Prostate gland (tissue), 2 donors: Measurements from ENCODE around the gene ZNF445. TPM values are rescaled to one million over a fixed set of nuclear protein-coding genes. Genes with fewer than 3 reads are reported as not detected.
A peak's percentile ranks its signal among the peaks of the same experiment; 100 is the strongest.

Experiments used
- DNase-seq: peaks from one replicate; pipeline ENCODE4 v3.0.0-alpha.2; 2019; ENCODE audit warnings: low spot score
- H3K27ac ChIP-seq, 2 donors: fragments of 200-600 bp; sonication (generic); 2 replicates each; pipeline ENCODE4 v1.5.1; 2017 to 2019
- H3K27me3 ChIP-seq: fragments of 200-600 bp; sonication (generic); replicated peaks from 2 replicates; pipeline ENCODE4 v1.5.1; 2019; ENCODE audit not compliant: insufficient read depth
- H3K36me3 ChIP-seq, 2 donors: fragments of 200-600 bp; sonication (generic); 1 replicate in 1 of 2; 2 replicates in 1 of 2; pipeline versions ENCODE4 v1.5.1 to v1.8.1; 2017 to 2019
- H3K4me1 ChIP-seq: fragments of 200-600 bp; sonication (generic); replicated peaks from 2 replicates; pipeline ENCODE4 v1.5.1; 2019
- H3K4me3 ChIP-seq, 2 donors: fragments of 200-600 bp; sonication (generic); 2 replicates each; pipeline ENCODE4 v1.5.1; 2017 to 2019
- H3K9me3 ChIP-seq: fragments of 200-600 bp; sonication (generic); 2 replicates; pipeline ENCODE4 v1.5.1; 2017
- CTCF ChIP-seq, 4 experiments: fragments of 200-600 bp in 2 of 4; fragments of 450-650 bp in 2 of 4; sonication (generic) in 2 of 4; IDR thresholded peaks; 1 replicate in 3 of 4; 2 replicates in 1 of 4; pipeline ENCODE4 v1.5.1; 2016 to 2019; ENCODE audit warnings: antibody characterized with exemption in 4 of 4, mild to moderate bottlenecking in 2 of 4, moderate library complexity in 2 of 4
- POLR2A ChIP-seq: fragments of 450-650 bp; IDR thresholded peaks from one replicate; pipeline ENCODE4 v1.6.1; 2016; ENCODE audit warnings: antibody characterized with exemption, mild to moderate bottlenecking
- POLR2AphosphoS5 ChIP-seq: sonication (generic); formaldehyde crosslinking; IDR thresholded peaks from one replicate; pipeline ENCODE4 v1.6.1; 2017; ENCODE audit warnings: antibody characterized with exemption
- WGBS: methylation state at CpG from one replicate; pipeline ENCODE4 v1.1.5; 2018; 5-methylcytosine and 5-hydroxymethylcytosine counted together
- intact Hi-C: fragments of 100-400 bp; cut with DNase I; formaldehyde crosslinking; loops from one replicate; pipeline ENCODE4 v1.14.2; 2022
- total RNA-seq, 2 donors: library from RNA; depleted of rRNA; stranded (reverse); fragments of >200 nt; gene quantifications; one replicate each; pipeline ENCODE4 v1.1.0, GENCODE V29; 2016

Gene ZNF445
- total RNA-seq, 2 donors from 2014 or later = 10.8 to 17.9 TPM

- 54% methylated on average over 9 of the region's 9 CpGs for WGBS
- no peaks in the 10 kb centered on the region for H3K36me3 ChIP-seq
- DNase-seq = no peak
- H3K4me3 ChIP-seq = no peak overlapping the region
- intact Hi-C loops = no loop called here
- no peak overlapping the region for H3K27ac ChIP-seq
- no peaks in the 10 kb centered on the region for H3K27me3 ChIP-seq
- no peaks in the 10 kb centered on the region for H3K9me3 ChIP-seq
- no peaks in the 10 kb centered on the region for H3K4me1 ChIP-seq
- TF ChIP-seq CTCF (IDR thresholded peaks at IDR 0.05) (no peak), POLR2A (no peak), POLR2AphosphoS5 (peak; percentile 22)
Observed at GRCh38 chr3:44396200-44397171, 81.0 kb downstream of the ZNF445 start.

- Histone ChIP-seq H3K9me3 (no peaks in the 10 kb centered on the region), H3K4me3 (no peak overlapping the region), H3K36me3 (no peaks in the 10 kb centered on the region), H3K27me3 (no peaks in the 10 kb centered on the region), H3K4me1 (no peaks in the 10 kb centered on the region), H3K27ac (no peak overlapping the region)
- 83% methylated on average over 9 of the region's 9 CpGs for whole genome bisulfite sequencing
- DNase-seq = no peak
- intact Hi-C loops = no loop called here
- TF ChIP-seq CTCF (IDR thresholded peaks at IDR 0.05) (no peak), POLR2A (no peak), POLR2AphosphoS5 (no peak)
Observed at GRCh38 chr3:44395714-44396113, 81.8 kb downstream of the ZNF445 start.

- Histone ChIP-seq H3K9me3 (no peaks in the 10 kb centered on the region), H3K4me1 (no peaks in the 10 kb centered on the region), H3K36me3 (no peaks in the 10 kb centered on the region), H3K27me3 (no peaks in the 10 kb centered on the region), H3K27ac (no peak overlapping the region), H3K4me3 (no peak overlapping the region)
- intact Hi-C loops = no loop called here
- no peak for DNase-seq
- WGBS = 93% methylated on average over 1 of the region's 1 CpG
- no peak for TF ChIP-seq CTCF (IDR thresholded peaks at IDR 0.05)
- no peak for TF ChIP-seq POLR2A
- TF ChIP-seq POLR2AphosphoS5 = no peak
Observed at GRCh38 chr3:44392489-44392888, 85.0 kb downstream of the ZNF445 start.

DNA sequence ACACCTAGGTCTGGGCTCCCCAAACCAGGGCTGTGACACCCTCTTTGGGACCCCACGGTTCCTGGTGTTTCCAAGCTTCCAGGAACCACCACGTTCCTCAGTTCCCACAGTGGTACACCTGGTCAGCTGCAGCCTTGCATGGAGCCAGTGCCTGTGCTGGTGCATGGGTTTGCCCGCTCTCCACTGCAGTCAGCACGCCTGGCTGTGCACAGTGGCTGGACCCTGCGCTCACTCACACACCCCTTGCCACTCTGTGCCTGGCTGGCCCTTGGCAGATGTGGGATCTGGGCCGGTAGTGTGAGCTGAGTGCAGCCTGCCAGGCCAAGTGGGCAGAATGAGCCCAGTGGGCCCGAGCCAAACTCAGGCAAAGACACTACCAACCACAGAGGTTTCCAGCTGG, 90.1 kb downstream of the ZNF445 start:
- Histone ChIP-seq H3K27ac (no peak overlapping the region), H3K4me3 (no peak overlapping the region), H3K36me3 (no peaks in the 10 kb centered on the region), H3K4me1 (no peaks in the 10 kb centered on the region), H3K9me3 (no peaks in the 10 kb centered on the region), H3K27me3 (no peaks in the 10 kb centered on the region)
- intact Hi-C loops = no loop called here
- no peak for TF ChIP-seq CTCF (IDR thresholded peaks at IDR 0.05)
- no peak for TF ChIP-seq POLR2A
- no peak for TF ChIP-seq POLR2AphosphoS5
- WGBS = 95% methylated on average over 7 of the region's 7 CpGs
- no peak for DNase-seq

Other genes starting within 250 kb of the ZNF445 start
- 1 to 10 TPM in 1 of 2 donors, not detected in 1; 3.4 TPM for gene TOPAZ1, start 235.8 kb downstream of the ZNF445 start, total RNA-seq
- 10 to 100 TPM; 36.2 to 39.7 TPM for gene TCAIM, start 138.9 kb downstream of the ZNF445 start, total RNA-seq
- gene ZKSCAN7, start 77.5 kb upstream of the ZNF445 start, total RNA-seq = 10 to 100 TPM in 1 of 2 donors, 1 to 10 TPM in 1; 5.6 to 15.2 TPM
- gene ZNF660, start 107.3 kb upstream of the ZNF445 start, total RNA-seq = 1 to 10 TPM; 2.4 to 2.9 TPM
- gene ZNF197, start 147.4 kb upstream of the ZNF445 start, total RNA-seq = 10 to 100 TPM; 16.9 to 20.6 TPM
- gene ZNF35, start 171.1 kb upstream of the ZNF445 start, total RNA-seq = 10 to 100 TPM in 1 of 2 donors, 1 to 10 TPM in 1; 7.1 to 14.9 TPM
- 1 to 10 TPM; 6.5 to 9.6 TPM for gene ZNF502, start 235.0 kb upstream of the ZNF445 start, total RNA-seq